AG04450 (cell line): Measurements from ENCODE around the gene SMIM35. TPM values are rescaled to one million over a fixed set of nuclear protein-coding genes. Genes with fewer than 3 reads are reported as not detected.

Source experiments
- CTCF ChIA-PET: fragments of 300-600, 350-600 bp; formaldehyde crosslinking; extraction: SDS; loops from one replicate; lab custom pipeline; 2022; ENCODE audit warnings: antibody characterized with exemption, inconsistent platforms; lab: Charles Lee
- POLR2A ChIA-PET: fragments of 350-600 bp; formaldehyde crosslinking; extraction: SDS; loops from one replicate; lab custom pipeline; 2021; ENCODE audit warnings: antibody characterized with exemption, inconsistent platforms; lab: Yijun Ruan, JAX
- DNase-seq: peaks from one replicate; pipeline ENCODE4 v3.0.0-alpha.2; 2011; ENCODE audit warnings: low read depth, low spot score
- H3K27ac ChIP-seq: one replicate; pipeline ENCODE4 v1.5.1; 2012; ENCODE audit warnings: low read depth, low read length, control low read depth
- H3K27me3 ChIP-seq: one replicate; pipeline ENCODE4 v1.6.0; 2012; ENCODE audit warnings: low read length; ENCODE audit not compliant: control insufficient read depth, insufficient read depth
- H3K4me3 ChIP-seq: 2 replicates; pipeline ENCODE4 v1.5.1; 2011; ENCODE audit warnings: mild to moderate bottlenecking, low read depth, low read length, control low read depth
- H3K9me3 ChIP-seq: 2 replicates; pipeline ENCODE4 v1.5.1; 2012; ENCODE audit warnings: low read length; ENCODE audit not compliant: control insufficient read depth, insufficient read depth
- CTCF ChIP-seq: IDR thresholded peaks from 2 replicates; pipeline ENCODE4 v1.5.1; 2011; ENCODE audit warnings: low read depth, low read length, control low read depth, inconsistent platforms
- polyA plus RNA-seq: library from polyadenylated mRNA; depleted of rRNA; stranded (reverse); fragments of >200 nt; gene quantifications from 2 replicates; pipeline ENCODE4 v1.2.3, GENCODE V29; 2011

The SMIM35 gene
- polyA plus RNA-seq, 1 experiment: not detected

GRCh38 chr11:118042141-118042540, 44.6 kb downstream of the SMIM35 start:
- Histone ChIP-seq H3K27me3 (no peaks in the 10 kb centered on the region), H3K4me3 (no peak overlapping the region), H3K27ac (no peak overlapping the region), H3K9me3 (no peaks in the 10 kb centered on the region)
- ChIA-PET CTCF (interaction anchor here (0.8 to 2.5 kb wide), 3 partner anchors 11 to 223 kb away, joined by 3 to 10 read pairs (median 3); no protein-coding TSS in a partner anchor), POLR2A (no interaction called here)
- DNase-seq: no peak
- no peak for TF ChIP-seq CTCF

GRCh38 chr11:118033443-118033842, 53.3 kb downstream of the SMIM35 start:
- Histone ChIP-seq H3K4me3 (no peak overlapping the region), H3K27ac (no peak overlapping the region), H3K27me3 (no peaks in the 10 kb centered on the region), H3K9me3 (no peaks in the 10 kb centered on the region)
- no peak for TF ChIP-seq CTCF
- ChIA-PET CTCF (no interaction called here), POLR2A (no interaction called here)
- no peak for DNase-seq

GRCh38 chr11:118028626-118029025, 58.1 kb downstream of the SMIM35 start:
- no peak for DNase-seq
- Histone ChIP-seq H3K9me3 (no peaks in the 10 kb centered on the region), H3K4me3 (no peak overlapping the region), H3K27me3 (no peaks in the 10 kb centered on the region), H3K27ac (no peak overlapping the region)
- CTCF ChIA-PET: no interaction called here
- TF ChIP-seq CTCF: no peak
- POLR2A ChIA-PET: no interaction called here

- Histone ChIP-seq H3K27me3 (no peaks in the 10 kb centered on the region), H3K9me3 (no peaks in the 10 kb centered on the region), H3K27ac (no peak overlapping the region), H3K4me3 (no peak overlapping the region)
- DNase-seq: no peak
- TF ChIP-seq CTCF: no peak
- CTCF ChIA-PET: no interaction called here
- POLR2A ChIA-PET: no interaction called here
Measured at GRCh38 chr11:118027694-118028093, 59.1 kb downstream of the SMIM35 start.

- H3K4me3 ChIP-seq: no peak overlapping the region
- no peaks in the 10 kb centered on the region for H3K9me3 ChIP-seq
- H3K27ac ChIP-seq: no peak overlapping the region
- no peak for DNase-seq
- no peaks in the 10 kb centered on the region for H3K27me3 ChIP-seq
- ChIA-PET POLR2A (no interaction called here), CTCF (interaction anchor here (1.0 to 1.7 kb wide), 3 partner anchors 32 to 213 kb away, joined by 3 to 5 read pairs (median 4); no protein-coding TSS in a partner anchor)
- TF ChIP-seq CTCF: no peak
Measured at GRCh38 chr11:118021146-118021545, 65.6 kb downstream of the SMIM35 start.
